SH-SY5Y (cell line): Measurements from ENCODE around the gene CTBP1.

Experiments
- GATA2 ChIP-seq: IDR thresholded peaks from 2 replicates; pipeline ENCODE4 v1.6.1; 2011; ENCODE audit warnings: mild to moderate bottlenecking, low read depth, low read length
- GATA3 ChIP-seq: IDR thresholded peaks from 2 replicates; pipeline ENCODE4 v1.6.1; 2011; ENCODE audit warnings: low read depth, mild to moderate bottlenecking, low read length, moderate library complexity

Gene CTBP1

DNA sequence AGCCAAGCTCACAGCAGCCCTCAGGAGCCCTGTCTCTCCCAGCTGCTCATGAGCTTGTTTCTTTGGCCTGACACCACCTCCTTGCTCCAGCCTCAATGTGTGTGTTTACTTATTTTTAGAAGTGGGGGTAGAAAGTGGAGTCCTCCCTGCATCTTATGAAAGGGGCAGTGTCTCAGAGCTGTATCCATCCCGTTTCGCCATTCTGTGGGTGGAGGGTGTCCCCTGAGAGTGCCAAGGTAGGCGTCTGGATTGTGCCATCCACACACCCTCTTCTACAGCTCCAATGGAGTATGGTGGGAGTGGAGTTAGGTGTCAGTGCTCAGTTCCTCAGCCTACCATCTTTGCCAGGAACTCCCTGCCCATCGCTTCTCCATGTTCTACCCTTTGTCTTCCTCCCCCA lies 84.9 kb downstream of the CTBP1 start:
- no peak for TF ChIP-seq GATA3
- TF ChIP-seq GATA2 = no peak
